HCT116 (cell line): ENCODE measurements around the gene CD244. TPM values are rescaled to one million over a fixed set of nuclear protein-coding genes. Genes with fewer than 3 reads are reported as not detected.

Source experiments
- ATAC-seq: fragments of 200-7000 bp; cut with Tn5 transposase; 2 replicates; pipeline ENCODE4 v1.9.1; 2020; ENCODE audit warnings: mild to moderate bottlenecking, moderate library complexity
- BruUV-seq: library from RNA; stranded (reverse); fragments of 400-500 nt; replicated peaks from 2 replicates; lab custom pipeline; 2021; lab: Mats Ljungman, UMichigan
- CTCF ChIA-PET: fragments of 300-600 bp; sonication (Branson Sonifier 250); formaldehyde crosslinking; loops from one replicate; lab custom pipeline; 2021; ENCODE audit warnings: antibody characterized with exemption; lab: Charles Lee
- POLR2A ChIA-PET: fragments of 300-600, 350-600 bp; sonication (Branson Sonifier 250); formaldehyde crosslinking; loops from one replicate; lab custom pipeline; 2021; ENCODE audit warnings: antibody characterized with exemption; lab: Charles Lee
- RAD21 ChIA-PET, 2 experiments: fragments of 300-600 bp; sonication (Branson Sonifier 250); formaldehyde crosslinking; loops; one replicate each; lab custom pipeline; 2023; ENCODE audit warnings: low total read pairs in 2 of 2; ENCODE audit not compliant: uncharacterized antibody in 2 of 2, unreplicated experiment in 2 of 2, low non-redundant PET in 1 of 2; lab: Charles Lee
- DNase-seq: peaks from one replicate; pipeline ENCODE4 v3.0.0-alpha.2; 2010; ENCODE audit warnings: low read depth, low spot score
- H2AFZ ChIP-seq: fragments of 200-600 bp; shearing (Covaris generic), sonication (generic); 2 replicates; pipeline ENCODE4 v1.6.1; 2017; ENCODE audit warnings: low read depth, mixed run types, mixed read lengths, antibody characterized with exemption, low read length; ENCODE audit not compliant: poor library complexity, severe bottlenecking
- H3K27ac ChIP-seq: 2 replicates; pipeline ENCODE4 v1.5.1; 2012; ENCODE audit warnings: low read depth, low read length
- H3K27me3 ChIP-seq: fragments of 200-600 bp; sonication (generic); 2 replicates; pipeline ENCODE4 v1.6.1; 2016; ENCODE audit warnings: mixed run types, low read length, mixed read lengths; ENCODE audit not compliant: insufficient read depth
- H3K36me3 ChIP-seq, 2 experiments: fragments of 200-500 bp in 1 of 2; fragments of 200-600 bp in 1 of 2; sonication (Bioruptor generic) in 1 of 2; sonication (generic) in 1 of 2; 2 replicates each; pipeline versions ENCODE4 v1.5.1 to v1.6.1; 2014 to 2016; ENCODE audit warnings: low read length in 2 of 2, inconsistent platforms in 1 of 2, mixed read lengths in 1 of 2, mixed run types in 1 of 2; ENCODE audit not compliant: insufficient read depth in 2 of 2, control insufficient read depth in 1 of 2
- H3K4me1 ChIP-seq, 2 experiments: fragments of 200-600 bp in 1 of 2; sonication (generic) in 1 of 2; 2 replicates each; pipeline versions ENCODE4 v1.5.1 to v1.6.1; 2012 to 2017; ENCODE audit warnings: low read length in 2 of 2, inconsistent platforms in 1 of 2, mild to moderate bottlenecking in 1 of 2, mixed read lengths in 1 of 2, mixed run types in 1 of 2, moderate library complexity in 1 of 2; ENCODE audit not compliant: insufficient read depth in 2 of 2, control insufficient read depth in 1 of 2
- H3K4me2 ChIP-seq: fragments of 200-600 bp; sonication (generic); 2 replicates; pipeline ENCODE4 v1.6.1; 2017; ENCODE audit warnings: mixed run types, low read length, mixed read lengths
- H3K4me3 ChIP-seq, 2 experiments: fragments of 200-600 bp in 1 of 2; sonication (generic) in 1 of 2; replicated peaks in 1 of 2; 2 replicates each; pipeline ENCODE4 v1.5.1; 2011 to 2016; ENCODE audit warnings: low read length in 2 of 2, control low read depth in 1 of 2, low read depth in 1 of 2, mild to moderate bottlenecking in 1 of 2, mixed read lengths in 1 of 2, mixed run types in 1 of 2
- H3K79me2 ChIP-seq: fragments of 200-600 bp; sonication (generic); 2 replicates; pipeline ENCODE4 v1.6.1; 2017; ENCODE audit warnings: mild to moderate bottlenecking, mixed run types, low read length, moderate library complexity, mixed read lengths; ENCODE audit not compliant: insufficient read depth
- H3K9ac ChIP-seq: fragments of 200-600 bp; sonication (generic); 2 replicates; pipeline ENCODE4 v1.6.1; 2016; ENCODE audit warnings: low read length, mixed read lengths
- H3K9me2 ChIP-seq: fragments of 200-600 bp; sonication (generic), shearing (Covaris generic); 2 replicates; pipeline ENCODE4 v1.6.1; 2017; ENCODE audit warnings: mixed run types, mild to moderate bottlenecking, moderate library complexity; ENCODE audit not compliant: insufficient read depth
- H3K9me3 ChIP-seq, 2 experiments: fragments of 200-500 bp in 1 of 2; fragments of 200-600 bp in 1 of 2; sonication (Bioruptor generic) in 1 of 2; sonication (generic) in 1 of 2; 2 replicates each; pipeline ENCODE4 v1.6.1; 2014 to 2017; ENCODE audit warnings: low read length in 2 of 2, mixed read lengths in 2 of 2, inconsistent platforms in 1 of 2, low read depth in 1 of 2, mild to moderate bottlenecking in 1 of 2, mixed run types in 1 of 2, moderate library complexity in 1 of 2; ENCODE audit not compliant: control insufficient read depth in 1 of 2, insufficient read depth in 1 of 2
- H4K20me1 ChIP-seq: fragments of 200-600 bp; sonication (generic), shearing (Covaris generic); 2 replicates; pipeline ENCODE4 v1.6.1; 2017; ENCODE audit warnings: mixed run types, mild to moderate bottlenecking, moderate library complexity; ENCODE audit not compliant: insufficient read depth
- CBX3 ChIP-seq: IDR thresholded peaks from 2 replicates; pipeline ENCODE4 v1.6.1; 2012; ENCODE audit warnings: low read depth
- CEBPB ChIP-seq: IDR thresholded peaks from 2 replicates; pipeline ENCODE4 v1.6.1; 2012; ENCODE audit warnings: low read depth
- EGR1 ChIP-seq: IDR thresholded peaks from 2 replicates; pipeline ENCODE4 v1.6.1; 2012; ENCODE audit warnings: low read depth
- ELF1 ChIP-seq: IDR thresholded peaks from 2 replicates; pipeline ENCODE4 v1.6.1; 2012; ENCODE audit warnings: low read depth, borderline replicate concordance
- EZH2 ChIP-seq: fragments of 200-600 bp; sonication (generic); IDR thresholded peaks from 2 replicates; pipeline ENCODE4 v1.6.1; 2017; ENCODE audit warnings: antibody characterized with exemption, mixed run types
- EZH2phosphoT487 ChIP-seq: fragments of 200-600 bp; IDR thresholded peaks from 2 replicates; pipeline ENCODE4 v1.6.1; 2018; ENCODE audit warnings: antibody characterized with exemption, borderline replicate concordance
- FOSL1 ChIP-seq: IDR thresholded peaks from 2 replicates; pipeline ENCODE4 v1.6.1; 2012; ENCODE audit warnings: low read depth
- POLR2A ChIP-seq: IDR thresholded peaks from 2 replicates; pipeline ENCODE4 v1.7.0; 2011; ENCODE audit warnings: borderline replicate concordance; ENCODE audit not compliant: insufficient read depth, insufficient read length; ENCODE audit errors: extremely low read depth
- POLR2AphosphoS5 ChIP-seq: IDR thresholded peaks from 2 replicates; pipeline ENCODE4 v1.6.1; 2011; ENCODE audit warnings: mild to moderate bottlenecking, low read depth, low read length, moderate library complexity
- RAD21 ChIP-seq: IDR thresholded peaks from 2 replicates; pipeline ENCODE4 v1.6.1; 2012; ENCODE audit warnings: low read depth, mild to moderate bottlenecking
- SIN3A ChIP-seq: IDR thresholded peaks from 2 replicates; pipeline ENCODE4 v1.6.1; 2012; ENCODE audit warnings: low read depth
- SP1 ChIP-seq: IDR thresholded peaks from 2 replicates; pipeline ENCODE4 v1.6.1; 2012; ENCODE audit warnings: low read depth
- YY1 ChIP-seq: IDR thresholded peaks from 2 replicates; pipeline ENCODE4 v1.6.1; 2011; ENCODE audit warnings: low read length, low read depth, moderate library complexity, mild to moderate bottlenecking; ENCODE audit not compliant: insufficient replicate concordance; ENCODE audit errors: extremely low read depth
- ZBTB33 ChIP-seq: IDR thresholded peaks from 2 replicates; pipeline ENCODE4 v1.6.1; 2011; ENCODE audit warnings: mild to moderate bottlenecking, low read length, moderate library complexity; ENCODE audit not compliant: insufficient replicate concordance; ENCODE audit errors: extremely low read depth
- ZNF274 ChIP-seq: fragments of 200-500 bp; sonication (Bioruptor generic); IDR thresholded peaks from 2 replicates; pipeline ENCODE4 v1.6.1; 2014; ENCODE audit warnings: mild to moderate bottlenecking, low read depth, low read length, inconsistent platforms
- intact Hi-C: fragments of 100-400 bp; cut with micrococcal nuclease; formaldehyde crosslinking; loops from 2 replicates; pipeline ENCODE4 v1.10.0; 2022
- total RNA-seq: library from RNA; stranded (reverse); gene quantifications from one replicate; pipeline ENCODE4 v1.2.1, GENCODE V29; 2021; ENCODE audit not compliant: unreplicated experiment
- TF ChIP-seq, protein P1 (sequence below): IDR thresholded peaks from 2 replicates; pipeline ENCODE4 v1.6.1; 2012; ENCODE audit warnings: low read depth
- TF ChIP-seq, protein P2 (sequence below): IDR thresholded peaks from 2 replicates; pipeline ENCODE4 v1.6.1; 2012

Gene CD244
- total RNA-seq, 1 experiment from 2014 or later: not detected

GRCh38 chr1:160885042-160885441 is 22.4 kb upstream of the CD244 start, which contains the start of gene ITLN1:
Gene ITLN1, minus strand, starts transcription at chr1:160885180. Its CDS starts 303 bp downstream, at chr1:160884877.
- ChIA-PET CTCF (interaction anchor here (1.2 kb wide), 1 partner anchor 69 kb away, joined by 3 read pairs; no protein-coding TSS in a partner anchor), RAD21 (no interaction called here), POLR2A (no interaction called here)
- intact Hi-C loops: no loop called here
- peak within 1 kb of the TSS; percentile 44 for H2AFZ ChIP-seq
- H4K20me1 ChIP-seq: no peaks in the 10 kb centered on the region
- H3K27ac ChIP-seq: no peak within 1 kb of the TSS
- DNase-seq (no peak), ATAC-seq (peak; percentile 53)
- no peak within 1 kb of the TSS for H3K4me2 ChIP-seq
- H3K27me3 ChIP-seq: no peaks in the 10 kb centered on the region
- H3K36me3 ChIP-seq: no peaks in the 10 kb centered on the region
- no peaks in the 10 kb centered on the region for H3K9me3 ChIP-seq
- H3K9me2 ChIP-seq: no peaks in the 10 kb centered on the region
- no peaks in the 10 kb centered on the region for H3K4me1 ChIP-seq
- H3K4me3 ChIP-seq: no peak within 1 kb of the TSS
- H3K79me2 ChIP-seq: no peaks in the 10 kb centered on the region
- BruUV-seq: no TSS peak
- no peak within 1 kb of the TSS for H3K9ac ChIP-seq
- no peak for TF ChIP-seq ZNF274
- no peak for TF ChIP-seq ZBTB33
- TF ChIP-seq RAD21: no peak
- no peak for TF ChIP-seq POLR2AphosphoS5
- no peak for TF ChIP-seq CBX3
- TF ChIP-seq CEBPB: no peak
- no peak for TF ChIP-seq EZH2phosphoT487
- TF ChIP-seq POLR2A: no peak
- TF ChIP-seq, protein P1, sequence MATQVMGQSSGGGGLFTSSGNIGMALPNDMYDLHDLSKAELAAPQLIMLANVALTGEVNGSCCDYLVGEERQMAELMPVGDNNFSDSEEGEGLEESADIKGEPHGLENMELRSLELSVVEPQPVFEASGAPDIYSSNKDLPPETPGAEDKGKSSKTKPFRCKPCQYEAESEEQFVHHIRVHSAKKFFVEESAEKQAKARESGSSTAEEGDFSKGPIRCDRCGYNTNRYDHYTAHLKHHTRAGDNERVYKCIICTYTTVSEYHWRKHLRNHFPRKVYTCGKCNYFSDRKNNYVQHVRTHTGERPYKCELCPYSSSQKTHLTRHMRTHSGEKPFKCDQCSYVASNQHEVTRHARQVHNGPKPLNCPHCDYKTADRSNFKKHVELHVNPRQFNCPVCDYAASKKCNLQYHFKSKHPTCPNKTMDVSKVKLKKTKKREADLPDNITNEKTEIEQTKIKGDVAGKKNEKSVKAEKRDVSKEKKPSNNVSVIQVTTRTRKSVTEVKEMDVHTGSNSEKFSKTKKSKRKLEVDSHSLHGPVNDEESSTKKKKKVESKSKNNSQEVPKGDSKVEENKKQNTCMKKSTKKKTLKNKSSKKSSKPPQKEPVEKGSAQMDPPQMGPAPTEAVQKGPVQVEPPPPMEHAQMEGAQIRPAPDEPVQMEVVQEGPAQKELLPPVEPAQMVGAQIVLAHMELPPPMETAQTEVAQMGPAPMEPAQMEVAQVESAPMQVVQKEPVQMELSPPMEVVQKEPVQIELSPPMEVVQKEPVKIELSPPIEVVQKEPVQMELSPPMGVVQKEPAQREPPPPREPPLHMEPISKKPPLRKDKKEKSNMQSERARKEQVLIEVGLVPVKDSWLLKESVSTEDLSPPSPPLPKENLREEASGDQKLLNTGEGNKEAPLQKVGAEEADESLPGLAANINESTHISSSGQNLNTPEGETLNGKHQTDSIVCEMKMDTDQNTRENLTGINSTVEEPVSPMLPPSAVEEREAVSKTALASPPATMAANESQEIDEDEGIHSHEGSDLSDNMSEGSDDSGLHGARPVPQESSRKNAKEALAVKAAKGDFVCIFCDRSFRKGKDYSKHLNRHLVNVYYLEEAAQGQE: no peak
- TF ChIP-seq ELF1: no peak
- TF ChIP-seq YY1: no peak
- no peak for TF ChIP-seq SP1
- TF ChIP-seq, protein P2, sequence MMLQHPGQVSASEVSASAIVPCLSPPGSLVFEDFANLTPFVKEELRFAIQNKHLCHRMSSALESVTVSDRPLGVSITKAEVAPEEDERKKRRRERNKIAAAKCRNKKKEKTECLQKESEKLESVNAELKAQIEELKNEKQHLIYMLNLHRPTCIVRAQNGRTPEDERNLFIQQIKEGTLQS: no peak
- no peak for TF ChIP-seq EZH2
- TF ChIP-seq SIN3A: no peak
- TF ChIP-seq FOSL1: no peak
- TF ChIP-seq EGR1: no peak
